Muscle layer of colon (tissue), 2 donors: Measurements from ENCODE around the gene BUB1B.

Experiments used
- H3K27ac ChIP-seq: one replicate; pipeline ENCODE4 v1.7.0; 2013; ENCODE audit warnings: low read depth, mild to moderate bottlenecking, low read length, moderate library complexity
- H3K27me3 ChIP-seq, 2 donors: one replicate each; pipeline ENCODE4 v1.7.0; 2013; ENCODE audit warnings: low read length in 2 of 2, mild to moderate bottlenecking in 2 of 2; ENCODE audit not compliant: insufficient read depth in 2 of 2, control insufficient read depth in 1 of 2
- H3K36me3 ChIP-seq: one replicate; pipeline ENCODE4 v1.7.0; 2013; ENCODE audit warnings: mild to moderate bottlenecking, low read length; ENCODE audit not compliant: insufficient read depth
- H3K4me1 ChIP-seq: one replicate; pipeline ENCODE4 v1.7.0; 2013; ENCODE audit warnings: mild to moderate bottlenecking, low read length; ENCODE audit not compliant: insufficient read depth
- H3K4me3 ChIP-seq, 2 donors: one replicate each; pipeline ENCODE4 v1.7.0; 2013; ENCODE audit warnings: low read length in 2 of 2, low read depth in 1 of 2, mild to moderate bottlenecking in 1 of 2, moderate library complexity in 1 of 2
- H3K9ac ChIP-seq: one replicate; pipeline ENCODE4 v1.7.0; 2013; ENCODE audit warnings: low read length
- H3K9me3 ChIP-seq: one replicate; pipeline ENCODE4 v1.7.0; 2013; ENCODE audit warnings: mild to moderate bottlenecking, low read length
- donor health status: abdominal sarcoma.
- donor health status: Adenocarcinoma of cecum.

Gene BUB1B

GRCh38 chr15:40252438-40253166, 91.7 kb downstream of the BUB1B start:
- Histone ChIP-seq H3K9ac (no peak overlapping the region), H3K9me3 (no peaks in the 10 kb centered on the region), H3K27me3 (peaks cover 0 to 27% of the 10 kb centered on the region in 2 donors), H3K4me1 (peaks cover 5% of the 10 kb centered on the region), H3K36me3 (no peaks in the 10 kb centered on the region), H3K4me3 (peak overlapping the region; percentile 58 to 61), H3K27ac (no peak overlapping the region)

DNA sequence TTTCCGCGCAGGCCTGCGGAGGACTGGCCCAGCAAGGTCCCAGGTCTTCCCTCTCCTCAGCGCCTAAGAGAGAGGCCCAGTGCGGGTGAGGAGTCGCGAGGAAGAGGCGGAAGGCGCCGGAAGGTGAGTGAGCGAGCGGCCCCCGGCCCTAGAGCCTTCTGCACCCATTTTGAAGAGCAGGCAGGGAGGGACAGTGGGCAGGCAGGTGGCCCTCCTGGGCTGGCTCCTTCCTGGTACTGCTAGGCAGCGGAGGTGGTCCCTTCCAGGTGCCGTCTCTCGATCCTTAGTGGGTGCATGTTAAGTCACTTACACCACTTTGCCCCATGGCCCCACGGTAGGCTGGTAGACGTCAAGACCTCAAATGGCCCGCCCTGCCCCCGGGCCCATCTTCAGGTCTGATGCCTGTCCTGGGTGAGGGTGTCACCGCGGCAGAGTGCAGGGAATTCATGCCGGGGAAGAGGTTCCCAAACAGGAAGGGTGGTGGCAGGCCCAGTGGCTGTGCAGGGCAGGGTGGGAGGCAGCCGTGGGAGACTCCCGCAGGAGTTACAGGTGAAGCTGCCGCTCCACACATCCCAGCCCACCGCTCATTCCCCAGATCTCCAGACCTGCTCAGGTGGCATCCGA, 92.4 kb downstream of the BUB1B start:
- H3K9ac ChIP-seq: no peak overlapping the region

DNA sequence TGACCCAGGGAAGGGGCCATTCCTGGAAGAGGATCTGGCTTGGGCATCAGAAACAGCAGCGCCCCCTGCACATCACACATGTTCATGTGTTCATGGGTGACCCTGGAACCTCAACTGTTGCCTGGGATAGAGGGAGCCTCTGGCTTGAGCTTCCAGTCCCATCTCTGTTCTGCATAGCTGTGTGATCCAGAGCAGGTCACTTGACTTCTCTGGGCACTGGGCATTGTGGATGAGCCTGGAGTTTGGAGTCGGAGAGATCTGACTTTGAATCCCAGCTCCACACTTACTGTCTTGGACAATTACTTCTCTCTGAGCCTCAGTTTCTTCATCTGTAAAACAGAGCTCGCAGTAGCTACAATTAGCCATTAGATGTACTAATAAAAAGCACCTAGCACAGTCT, 93.6 kb downstream of the BUB1B start:
- H3K27ac ChIP-seq: no peak overlapping the region
- H3K27me3 ChIP-seq: peaks cover 0 to 33% of the 10 kb centered on the region in 2 donors
- H3K9ac ChIP-seq: no peak overlapping the region
- peaks cover 5% of the 10 kb centered on the region for H3K4me1 ChIP-seq
- H3K4me3 ChIP-seq: no peak overlapping the region
- H3K9me3 ChIP-seq: no peaks in the 10 kb centered on the region
- H3K36me3 ChIP-seq: no peaks in the 10 kb centered on the region

More for the DNA sequence above, 92.4 kb downstream of the BUB1B start:
- Histone ChIP-seq H3K27me3 (peaks cover 0 to 33% of the 10 kb centered on the region in 2 donors), H3K4me1 (peaks cover 5% of the 10 kb centered on the region), H3K27ac (no peak overlapping the region), H3K36me3 (no peaks in the 10 kb centered on the region), H3K4me3 (peak overlapping the region; percentile 58 to 61), H3K9me3 (no peaks in the 10 kb centered on the region)

GRCh38 chr15:40255033-40255432, 94.2 kb downstream of the BUB1B start:
- H3K27me3 ChIP-seq: peaks cover 0 to 33% of the 10 kb centered on the region in 2 donors
- peaks cover 5% of the 10 kb centered on the region for H3K4me1 ChIP-seq
- no peak overlapping the region for H3K4me3 ChIP-seq
- no peak overlapping the region for H3K27ac ChIP-seq
- H3K9me3 ChIP-seq: no peaks in the 10 kb centered on the region
- no peak overlapping the region for H3K9ac ChIP-seq
- no peaks in the 10 kb centered on the region for H3K36me3 ChIP-seq

DNA sequence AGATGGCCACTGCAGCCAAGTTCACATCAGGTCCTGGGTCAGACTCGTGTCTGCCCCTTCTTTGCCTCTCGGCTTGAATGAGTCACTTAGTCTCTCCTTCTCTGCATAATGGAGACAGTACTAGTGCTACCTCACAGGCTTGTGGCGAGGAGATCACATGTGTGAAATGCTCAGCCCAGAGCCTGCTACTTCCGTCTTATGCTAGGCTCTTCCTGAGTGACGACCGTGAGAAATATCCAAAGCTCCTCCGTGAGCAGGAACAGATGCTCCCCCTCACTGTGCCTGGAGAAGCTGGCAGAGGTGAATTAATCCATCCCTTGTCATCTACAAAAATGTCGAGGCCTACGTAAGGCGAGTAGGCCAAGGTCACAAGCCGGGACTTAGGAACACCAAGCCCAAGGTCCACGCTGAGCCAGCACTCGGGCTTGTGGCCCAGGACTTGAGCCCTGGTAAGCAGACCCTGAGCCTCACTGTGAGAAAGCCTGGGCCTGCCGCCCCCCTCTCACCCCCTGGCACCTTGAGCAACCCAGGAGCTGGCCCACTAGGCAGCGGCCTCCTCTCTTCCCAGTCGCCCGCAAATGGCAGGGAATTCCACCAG, 95.9 kb downstream of the BUB1B start:
- peaks cover 5% of the 10 kb centered on the region for H3K4me1 ChIP-seq
- no peak overlapping the region for H3K4me3 ChIP-seq
- no peak overlapping the region for H3K9ac ChIP-seq
- H3K9me3 ChIP-seq: no peaks in the 10 kb centered on the region
- no peaks in the 10 kb centered on the region for H3K36me3 ChIP-seq
- peaks cover 0 to 33% of the 10 kb centered on the region in 2 donors for H3K27me3 ChIP-seq
- H3K27ac ChIP-seq: no peak overlapping the region

GRCh38 chr15:40257656-40258450, 97.0 kb downstream of the BUB1B start:
- Histone ChIP-seq H3K4me1 (peaks cover 5% of the 10 kb centered on the region), H3K9ac (no peak overlapping the region), H3K4me3 (no peak overlapping the region), H3K36me3 (no peaks in the 10 kb centered on the region), H3K9me3 (no peaks in the 10 kb centered on the region), H3K27ac (no peak overlapping the region), H3K27me3 (peaks cover 0 to 26% of the 10 kb centered on the region in 2 donors)

DNA sequence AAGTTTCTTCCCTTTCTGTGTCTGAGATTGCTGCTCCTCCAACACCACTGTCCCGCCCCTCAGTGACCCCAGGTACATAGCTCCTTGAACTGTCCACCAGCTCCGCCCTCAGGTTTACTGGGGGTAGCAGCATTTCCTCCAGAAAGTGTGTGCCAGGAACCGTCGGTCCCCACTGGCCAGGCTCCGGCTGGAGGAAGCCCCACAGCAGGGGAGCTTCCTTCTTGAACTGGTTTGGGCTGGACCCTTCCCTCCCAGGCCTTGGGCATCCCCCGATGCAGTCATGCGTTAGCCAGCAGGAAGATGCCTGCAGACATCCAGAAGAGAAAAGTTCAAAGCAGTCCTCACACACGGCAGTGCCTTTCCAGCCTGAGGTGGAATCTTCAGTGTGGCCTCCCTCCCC, 97.7 kb downstream of the BUB1B start:
- no peaks in the 10 kb centered on the region for H3K36me3 ChIP-seq
- H3K27ac ChIP-seq: no peak overlapping the region
- H3K9me3 ChIP-seq: no peaks in the 10 kb centered on the region
- H3K4me3 ChIP-seq: no peak overlapping the region
- H3K9ac ChIP-seq: no peak overlapping the region
- H3K4me1 ChIP-seq: no peaks in the 10 kb centered on the region
- peaks cover 0 to 19% of the 10 kb centered on the region in 2 donors for H3K27me3 ChIP-seq

- H3K4me3 ChIP-seq: no peak overlapping the region
- H3K9me3 ChIP-seq: no peaks in the 10 kb centered on the region
- H3K4me1 ChIP-seq: no peaks in the 10 kb centered on the region
- no peak overlapping the region for H3K27ac ChIP-seq
- no peaks in the 10 kb centered on the region for H3K36me3 ChIP-seq
- H3K27me3 ChIP-seq: peaks cover 0 to 15% of the 10 kb centered on the region in 2 donors
- H3K9ac ChIP-seq: no peak overlapping the region
Measured at GRCh38 chr15:40259021-40259420, 98.2 kb downstream of the BUB1B start.

GRCh38 chr15:40263024-40263754, 102.3 kb downstream of the BUB1B start:
- no peaks in the 10 kb centered on the region for H3K9me3 ChIP-seq
- no peaks in the 10 kb centered on the region for H3K36me3 ChIP-seq
- no peak overlapping the region for H3K4me3 ChIP-seq
- H3K27me3 ChIP-seq: peaks cover 0 to under 1% of the 10 kb centered on the region in 2 donors
- no peak overlapping the region for H3K9ac ChIP-seq
- H3K4me1 ChIP-seq: peaks cover 12% of the 10 kb centered on the region
- no peak overlapping the region for H3K27ac ChIP-seq

- Histone ChIP-seq H3K27me3 (no peaks in the 10 kb centered on the region), H3K4me3 (no peak overlapping the region), H3K36me3 (no peaks in the 10 kb centered on the region), H3K9ac (no peak overlapping the region), H3K27ac (no peak overlapping the region), H3K4me1 (peaks cover 12% of the 10 kb centered on the region), H3K9me3 (no peaks in the 10 kb centered on the region)
Measured at GRCh38 chr15:40264321-40265153, 103.7 kb downstream of the BUB1B start.
